B cell (primary cell): Measurements from ENCODE around the gene TMC5.

Experiments used
- CTCF ChIP-seq: fragments of 200-600 bp; IDR thresholded peaks from one replicate; pipeline ENCODE4 v1.8.0; 2022; ENCODE audit warnings: antibody characterized with exemption, mild to moderate bottlenecking
- EZH2 ChIP-seq: IDR thresholded peaks from 2 replicates; pipeline ENCODE4 v1.6.1; 2012; ENCODE audit warnings: borderline replicate concordance, low read depth, mild to moderate bottlenecking, moderate library complexity, low read length; ENCODE audit not compliant: insufficient read depth, poor library complexity, severe bottlenecking

DNA sequence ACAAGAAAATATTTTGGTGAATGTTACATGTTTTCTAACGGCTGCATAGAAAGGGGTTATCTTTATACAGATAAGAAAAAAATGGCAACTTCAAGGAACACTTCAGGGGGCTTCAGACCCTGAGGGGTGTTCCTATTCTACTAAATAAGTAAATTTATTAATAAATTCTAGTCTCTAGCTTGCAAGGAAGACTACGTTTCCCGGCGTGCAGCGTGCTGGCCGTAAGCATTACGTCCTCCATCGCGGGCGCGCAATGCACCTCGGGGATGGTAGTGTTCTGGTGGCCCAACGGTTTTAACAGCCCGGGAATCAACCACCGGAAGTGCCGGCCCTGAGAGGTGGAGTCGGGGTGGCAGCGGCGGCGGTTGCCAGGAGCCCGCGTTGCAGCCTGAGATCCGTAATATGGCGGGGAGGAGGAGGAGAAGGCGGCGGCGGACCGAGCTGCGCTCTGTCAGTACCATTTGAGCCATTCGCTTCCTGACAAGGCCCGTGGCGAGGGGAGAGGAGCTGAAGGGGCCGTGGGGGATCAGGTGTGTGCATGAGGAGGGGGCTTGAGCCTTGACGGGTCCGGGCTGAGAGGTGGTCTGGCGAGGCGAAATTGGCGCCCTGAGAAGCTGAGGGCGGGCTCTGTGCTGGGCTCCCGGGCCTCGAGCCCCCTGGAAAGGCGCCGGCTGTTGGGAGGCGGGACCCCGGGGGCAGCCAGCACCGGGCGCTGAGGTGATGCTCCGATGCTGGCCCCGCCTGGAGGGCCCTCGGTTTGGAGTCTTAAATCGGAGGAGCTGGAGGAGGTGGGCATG, 106.1 kb downstream of the TMC5 start, which contains the start of gene CCP110:
- TF ChIP-seq EZH2 = no peak
- no peak for TF ChIP-seq CTCF
